Fibroblast of skin of scalp (primary cell): Measurements from ENCODE around the gene PDCL3. TPM values are rescaled to one million over a fixed set of nuclear protein-coding genes. Genes with fewer than 3 reads are reported as not detected.

Experiments
- DNase-seq: peaks from one replicate; pipeline ENCODE4 v3.0.0-alpha.2; 2013
- polyA plus RNA-seq, 2 experiments: library from polyadenylated mRNA; unstranded; fragments of 120-200 nt; gene quantifications; one replicate each; pipeline ENCODE4 v1.2.1, GENCODE V29; 2013; ENCODE audit not compliant: insufficient read length in 2 of 2

Gene PDCL3
- polyA plus RNA-seq (2013, experiment 1 of 2; ENCODE audit: insufficient read length), result 31.9 TPM
- 31.6 TPM for polyA plus RNA-seq (2013, experiment 2 of 2; ENCODE audit: insufficient read length)

GRCh38 chr2:100562613-100563406, at the start of gene PDCL3:
TSS of gene PDCL3 (plus strand) at chr2:100562993. CDS start at chr2:100563068, 75 bp downstream.
- DNase-seq, result peak; percentile 100

DNA sequence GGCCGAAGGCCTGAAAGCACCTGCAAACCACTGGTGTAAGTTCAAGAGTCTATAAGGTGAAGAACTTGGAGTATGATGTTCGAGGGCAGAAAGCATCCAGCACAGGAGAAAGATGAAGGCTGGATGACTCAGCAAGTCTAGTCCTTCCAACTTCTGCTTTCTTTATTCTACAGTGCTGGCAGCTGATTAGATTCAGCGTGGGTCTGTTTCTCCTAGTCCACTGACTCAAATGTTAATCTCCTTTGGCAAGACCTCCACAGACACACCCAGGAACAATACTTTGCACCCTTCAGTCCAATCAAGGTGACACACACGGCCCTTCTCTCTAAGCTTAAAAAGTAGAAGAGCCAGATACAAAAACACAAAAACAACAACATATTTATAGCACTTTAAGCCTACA, 49.1 kb upstream of the PDCL3 start:
- no peak for DNase-seq

DNA sequence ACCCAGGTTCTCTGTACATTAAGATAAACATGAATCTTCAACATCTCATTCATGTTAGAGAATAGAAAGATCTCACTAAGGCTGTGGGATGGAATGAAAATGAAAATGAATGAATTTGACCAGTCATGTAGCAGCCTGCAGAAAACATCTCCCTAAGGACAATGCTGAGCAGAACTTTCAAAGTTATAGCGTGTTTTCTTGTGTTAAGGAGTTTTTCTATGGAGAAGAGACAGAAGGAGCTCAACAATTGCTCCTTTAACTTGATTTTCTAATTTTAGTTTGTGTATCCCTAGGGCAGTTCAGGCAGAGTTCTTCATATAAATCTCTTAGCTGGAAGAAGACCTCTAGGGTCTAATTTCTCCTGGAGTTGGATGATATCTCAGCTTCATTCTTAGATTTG, 45.2 kb upstream of the PDCL3 start:
- no peak for DNase-seq

DNA sequence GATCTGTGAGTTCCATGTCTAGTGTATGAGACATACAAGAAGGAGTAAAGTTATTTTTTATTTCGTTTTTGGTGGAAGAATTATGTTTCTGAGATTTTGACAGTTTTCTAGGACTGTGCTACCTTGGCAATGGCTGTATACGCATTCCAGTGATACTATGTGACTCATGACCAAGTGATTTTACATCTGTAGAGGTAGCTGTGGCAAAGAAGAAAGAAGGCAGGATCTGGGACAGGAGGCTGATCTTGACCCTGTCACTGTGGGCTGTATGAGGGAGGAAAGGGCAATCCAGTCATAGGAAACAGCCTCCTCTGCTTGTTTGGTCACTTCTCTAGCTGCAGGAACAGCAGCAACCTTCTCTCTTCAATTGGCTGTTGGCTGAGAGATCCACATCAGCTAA, 44.0 kb upstream of the PDCL3 start:
- DNase-seq, result no peak

DNA sequence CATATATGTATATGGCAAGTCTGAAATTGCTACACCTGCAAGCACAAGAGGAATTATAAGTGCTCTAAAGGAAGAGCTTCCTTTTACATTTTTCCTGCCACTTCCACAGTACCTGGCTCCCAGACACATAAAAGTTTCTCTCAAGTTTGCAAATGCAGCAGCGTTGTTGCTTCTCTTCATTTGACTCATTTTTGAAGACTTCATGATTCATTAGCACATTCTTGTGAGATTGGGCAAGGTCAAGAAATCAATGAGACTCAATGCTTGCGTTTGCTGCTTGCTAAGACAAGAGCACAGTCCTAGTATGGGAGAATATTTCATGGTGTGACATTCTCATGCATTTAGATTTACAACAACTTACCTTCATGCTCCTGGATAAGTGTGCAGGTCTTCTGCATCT, 42.6 kb upstream of the PDCL3 start:
- no peak for DNase-seq

DNA sequence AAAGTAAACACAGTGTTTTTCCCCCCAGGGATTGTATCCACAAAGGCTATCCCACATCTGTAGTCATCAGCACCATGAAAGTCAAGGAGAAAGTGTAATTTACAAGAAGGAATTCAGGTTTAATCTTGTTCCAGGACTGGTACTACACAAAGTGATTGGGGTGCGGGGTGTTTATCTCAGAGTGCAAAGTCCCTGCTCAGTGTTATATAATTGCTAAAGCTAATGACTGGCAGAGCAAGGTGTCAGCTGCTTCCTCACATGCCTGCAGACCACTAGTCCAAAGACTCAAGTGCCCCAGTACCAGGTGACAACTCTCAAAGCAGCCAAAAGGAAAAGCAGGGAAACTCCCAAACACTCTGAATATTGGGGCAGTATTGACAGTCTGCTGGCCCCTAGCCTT, 40.4 kb upstream of the PDCL3 start:
- no peak for DNase-seq

GRCh38 chr2:100524331-100524730, 38.5 kb upstream of the PDCL3 start:
- DNase-seq, result no peak

DNA sequence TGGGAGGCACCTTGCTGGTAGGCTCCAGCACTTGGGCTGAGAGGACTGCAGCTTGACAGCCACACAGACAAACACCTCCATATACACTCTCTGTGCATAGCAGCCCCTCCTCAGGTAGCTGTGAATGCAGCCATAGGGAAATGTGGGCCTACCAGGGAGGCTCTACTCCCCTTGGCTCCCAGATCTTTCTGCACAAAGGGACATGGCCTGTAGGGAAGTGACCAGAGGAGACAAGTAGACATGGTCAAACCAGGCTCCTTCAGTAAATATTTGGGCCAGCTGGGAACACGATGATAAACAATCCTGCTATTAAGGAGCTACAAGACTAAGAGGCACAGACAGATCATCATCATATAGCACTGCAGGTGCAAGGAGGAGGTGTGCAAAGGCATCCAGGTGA, 35.9 kb upstream of the PDCL3 start:
- no peak for DNase-seq

- DNase-seq, result no peak
Observed at GRCh38 chr2:100527440-100528015, 35.3 kb upstream of the PDCL3 start.

- DNase-seq, result no peak
Observed at GRCh38 chr2:100529176-100529575, 33.6 kb upstream of the PDCL3 start.

DNA sequence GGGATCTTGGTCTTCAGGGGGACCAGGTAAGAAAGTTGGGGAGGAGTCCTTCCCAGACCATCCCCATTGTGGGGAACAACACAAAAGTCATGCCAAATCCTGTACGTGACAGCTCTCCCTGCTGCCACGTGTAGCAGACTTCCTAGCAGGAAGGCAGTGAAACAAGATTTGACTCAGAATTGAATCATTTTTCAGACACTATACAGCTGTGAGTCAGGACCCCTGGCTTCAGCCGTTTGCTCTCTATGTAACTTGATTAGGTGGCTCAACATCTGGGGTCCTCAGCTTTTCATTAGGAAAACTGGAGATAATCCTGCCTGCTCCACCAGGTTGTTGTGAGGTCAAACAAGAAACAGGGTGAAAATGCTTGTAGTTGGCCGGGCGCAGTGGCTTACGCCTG, 32.9 kb upstream of the PDCL3 start:
- no peak for DNase-seq

DNA sequence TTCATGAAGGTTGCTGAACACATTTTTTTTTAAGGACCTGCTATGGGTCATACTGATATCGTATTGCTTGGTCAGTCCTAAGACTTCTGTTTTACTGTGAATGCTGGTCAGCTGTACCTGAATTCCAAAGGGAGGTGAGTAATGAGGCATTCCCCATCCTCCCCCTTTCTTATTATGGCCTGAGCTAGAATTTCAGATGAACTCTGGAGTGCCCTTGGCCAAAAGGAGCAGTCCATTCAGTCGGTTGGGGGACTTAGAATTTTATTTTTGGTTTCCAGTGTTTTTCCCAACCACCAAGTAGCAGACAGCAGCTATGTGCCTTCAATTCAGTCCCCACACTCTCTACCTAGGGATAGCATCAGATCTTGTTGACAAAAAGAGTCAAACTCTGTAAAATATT, 26.9 kb upstream of the PDCL3 start:
- DNase-seq, result no peak

- no peak for DNase-seq
Observed at GRCh38 chr2:100537918-100538317, 24.9 kb upstream of the PDCL3 start.

DNA sequence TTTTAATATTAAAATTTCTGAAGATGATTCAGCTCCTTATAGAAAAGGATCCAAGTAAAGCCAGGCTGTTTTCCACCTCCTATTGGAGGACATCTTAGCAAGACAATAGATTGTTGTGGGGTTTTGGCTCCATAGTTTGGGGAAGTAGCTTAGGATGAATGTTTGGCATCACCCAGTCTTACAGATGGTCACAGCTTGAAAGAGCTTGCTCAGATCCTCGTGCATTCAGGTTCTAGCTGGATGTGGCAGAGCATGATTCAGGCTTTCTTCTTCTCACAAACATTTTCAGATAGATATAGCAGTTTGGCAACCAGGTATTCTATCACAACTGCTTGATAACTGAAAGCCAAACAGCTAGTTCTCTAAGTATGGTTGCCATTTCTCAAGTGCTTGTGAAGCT, 23.6 kb upstream of the PDCL3 start:
- no peak for DNase-seq

DNA sequence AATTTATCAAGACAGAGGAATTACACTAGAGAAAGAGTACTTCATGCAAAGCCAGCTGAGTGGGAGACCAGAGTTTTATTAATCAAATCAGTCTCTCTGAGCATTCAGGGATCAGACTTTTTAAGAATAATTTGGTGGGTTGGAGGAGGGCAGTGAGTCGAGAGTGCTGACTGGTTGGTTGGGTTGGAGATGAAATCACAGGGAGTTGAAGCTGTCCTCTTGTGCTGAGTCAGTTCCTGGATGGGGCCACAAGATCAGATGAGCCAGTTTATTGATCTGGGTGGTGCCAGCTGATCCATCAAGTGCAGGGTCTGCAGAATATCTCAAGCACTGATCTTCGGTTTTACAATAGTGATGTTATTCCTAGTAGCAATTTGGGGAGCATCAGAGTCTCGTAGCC, 21.4 kb upstream of the PDCL3 start:
- DNase-seq, result no peak

DNA sequence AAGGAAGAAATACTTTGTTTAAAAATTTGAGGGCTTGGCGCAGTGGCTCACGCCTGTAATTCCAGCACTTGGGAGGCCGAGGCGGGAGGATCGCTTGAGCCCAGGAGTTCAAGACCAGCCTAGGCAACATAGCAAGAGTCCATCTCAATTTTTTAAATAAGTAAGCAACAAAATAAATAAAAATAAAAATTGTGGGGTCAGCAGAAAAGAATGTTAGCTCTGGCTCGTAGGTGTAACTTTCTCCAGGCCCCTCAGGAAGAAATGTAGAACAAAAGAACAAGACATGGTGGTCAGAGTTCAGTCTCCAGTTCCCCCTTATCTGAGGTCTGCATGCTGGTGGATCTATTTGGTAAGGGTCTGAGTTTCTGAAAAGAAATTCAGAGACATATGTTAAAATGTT, 20.4 kb upstream of the PDCL3 start:
- DNase-seq, result no peak

DNA sequence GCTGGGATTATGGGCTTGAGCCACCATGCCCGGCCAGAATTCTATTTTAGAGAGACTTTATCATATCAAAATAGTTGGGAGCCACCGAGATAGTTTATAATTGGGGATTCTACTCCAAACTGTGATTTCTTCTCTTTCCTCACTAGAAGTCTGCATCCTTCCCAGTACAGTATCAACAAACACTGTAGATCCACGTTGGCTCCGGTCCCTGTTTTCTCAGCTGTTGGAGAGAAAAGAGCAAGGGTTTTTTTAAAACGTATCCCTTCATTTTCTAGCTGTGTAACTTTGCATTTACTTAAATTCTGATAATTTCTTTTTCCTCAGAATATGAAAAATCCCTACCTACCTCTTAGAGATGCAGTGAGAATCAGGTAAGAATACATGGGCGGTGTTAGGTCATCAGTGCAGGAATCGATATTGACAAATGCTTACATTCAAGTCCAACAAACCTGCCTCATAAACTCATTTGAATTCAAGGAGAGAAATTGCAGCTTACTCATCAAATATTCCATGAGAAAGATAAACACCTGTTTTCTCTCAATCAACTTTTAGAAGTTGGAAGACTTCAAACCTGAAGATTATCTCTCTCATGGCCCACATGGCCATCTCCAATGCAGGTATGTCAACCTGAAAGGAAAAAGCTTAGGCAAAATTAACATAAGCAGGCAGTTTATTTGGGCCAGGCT, 17.7 kb upstream of the PDCL3 start:
- DNase-seq, result no peak

DNA sequence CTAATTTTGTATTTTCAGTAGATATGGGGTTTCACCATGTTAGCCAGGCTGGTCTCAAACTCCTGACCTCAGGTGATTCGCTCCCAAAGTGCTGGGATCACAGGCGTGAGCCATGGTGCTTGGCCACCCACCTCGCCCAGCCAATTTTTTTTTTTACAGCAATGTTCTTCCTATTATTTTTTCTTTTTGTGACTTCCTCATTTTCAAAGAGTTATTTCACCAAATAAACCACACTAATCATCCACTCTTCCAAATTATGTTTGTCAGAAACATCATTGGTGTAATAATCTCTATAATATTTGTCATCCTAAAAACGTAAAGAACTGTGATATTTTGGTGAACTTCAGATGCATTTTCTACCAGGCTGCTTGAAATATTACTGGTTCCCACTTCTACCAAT, 16.3 kb upstream of the PDCL3 start:
- DNase-seq, result no peak

DNA sequence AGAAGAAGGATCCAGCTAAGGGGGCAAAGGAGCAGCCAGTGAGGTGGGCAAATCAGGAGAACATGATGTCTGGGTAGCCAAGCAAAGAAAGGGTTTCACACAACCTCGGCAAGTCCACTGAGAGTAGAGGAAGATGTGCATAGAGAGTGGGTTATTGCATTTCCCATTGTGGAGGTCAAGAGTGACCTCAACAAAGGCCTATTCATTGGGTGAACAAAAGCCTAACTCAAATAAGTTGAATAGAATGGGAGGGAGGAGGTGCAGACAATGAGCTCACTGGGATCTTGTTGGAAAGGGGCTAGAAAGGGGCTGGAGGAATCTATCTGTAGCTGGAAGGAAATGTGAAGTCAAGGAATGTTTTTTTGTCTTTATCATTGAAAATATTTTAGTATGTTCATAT, 14.0 kb upstream of the PDCL3 start:
- DNase-seq, result no peak

DNA sequence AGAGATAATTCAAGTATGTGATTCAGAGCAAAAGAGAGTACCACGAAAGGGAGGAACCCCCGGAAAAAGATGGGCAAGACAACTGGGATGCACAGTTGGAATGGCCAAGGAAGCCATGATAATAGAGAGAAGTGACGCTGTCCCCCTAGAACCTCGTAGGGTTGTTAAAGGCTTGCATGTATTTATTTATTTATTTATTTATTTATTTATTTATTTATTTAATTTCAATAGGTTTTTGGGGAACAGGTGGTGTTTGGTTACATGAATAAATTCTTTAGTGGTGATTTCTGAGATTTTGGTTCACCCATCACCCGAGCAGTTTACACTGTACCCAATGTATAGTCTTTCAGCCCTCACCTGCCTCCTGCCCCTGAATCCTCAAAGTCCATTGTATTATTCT, 11.5 kb upstream of the PDCL3 start:
- no peak for DNase-seq

GRCh38 chr2:100554798-100555407, 7.9 kb upstream of the PDCL3 start:
- no peak for DNase-seq

DNA sequence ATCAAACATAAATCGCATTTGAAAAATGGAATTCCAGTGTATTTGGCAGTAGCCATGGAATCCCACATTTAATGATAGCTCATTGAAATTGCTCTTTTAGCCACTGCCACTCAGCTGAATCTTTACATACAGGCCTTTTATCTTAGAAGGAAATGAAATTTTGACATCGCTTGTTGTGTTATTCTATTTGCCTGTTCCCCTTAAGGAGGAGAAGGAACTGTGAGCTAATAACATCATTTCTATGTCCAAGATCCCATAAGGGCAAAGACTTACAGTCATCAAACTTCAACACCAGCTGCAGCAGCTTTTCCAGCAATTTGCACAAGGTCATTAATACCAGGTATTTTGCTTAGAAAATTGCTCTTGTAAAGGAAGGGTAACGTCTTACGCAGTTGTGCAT, 6.0 kb upstream of the PDCL3 start:
- DNase-seq, result no peak

GRCh38 chr2:100560216-100560830, 2.5 kb upstream of the PDCL3 start:
- DNase-seq, result no peak
